GM12872 (cell line): Measurements from ENCODE around the gene DOC2B.

ENCODE experiments used
- TF ChIP-seq, protein P1 (sequence below): IDR thresholded peaks from 3 replicates; pipeline ENCODE4 v1.5.1; 2011; ENCODE audit warnings: low read depth, mild to moderate bottlenecking, low read length, moderate library complexity; ENCODE audit not compliant: insufficient read depth

The DOC2B gene

DNA sequence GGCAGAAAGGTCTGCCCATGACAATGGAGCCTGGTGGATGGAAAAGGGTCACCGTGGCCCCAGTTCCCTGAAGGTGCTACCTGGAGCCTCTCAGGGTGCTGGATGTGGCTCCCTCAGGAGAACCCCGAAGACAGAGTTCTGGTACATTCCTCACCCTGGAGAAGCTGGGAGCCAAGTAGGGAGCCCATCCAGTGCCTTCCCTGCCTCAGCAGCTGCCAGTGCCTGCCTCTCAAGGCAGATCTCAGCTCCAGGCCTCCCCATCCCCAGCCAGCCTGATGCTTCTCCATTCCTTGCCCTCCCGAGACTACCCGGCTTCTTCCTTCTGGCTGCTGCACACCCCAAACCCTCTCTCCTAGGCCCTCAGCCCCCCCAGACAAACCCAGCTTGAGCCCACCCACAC lies 23.5 kb downstream of the DOC2B start:
- TF ChIP-seq, protein P1, sequence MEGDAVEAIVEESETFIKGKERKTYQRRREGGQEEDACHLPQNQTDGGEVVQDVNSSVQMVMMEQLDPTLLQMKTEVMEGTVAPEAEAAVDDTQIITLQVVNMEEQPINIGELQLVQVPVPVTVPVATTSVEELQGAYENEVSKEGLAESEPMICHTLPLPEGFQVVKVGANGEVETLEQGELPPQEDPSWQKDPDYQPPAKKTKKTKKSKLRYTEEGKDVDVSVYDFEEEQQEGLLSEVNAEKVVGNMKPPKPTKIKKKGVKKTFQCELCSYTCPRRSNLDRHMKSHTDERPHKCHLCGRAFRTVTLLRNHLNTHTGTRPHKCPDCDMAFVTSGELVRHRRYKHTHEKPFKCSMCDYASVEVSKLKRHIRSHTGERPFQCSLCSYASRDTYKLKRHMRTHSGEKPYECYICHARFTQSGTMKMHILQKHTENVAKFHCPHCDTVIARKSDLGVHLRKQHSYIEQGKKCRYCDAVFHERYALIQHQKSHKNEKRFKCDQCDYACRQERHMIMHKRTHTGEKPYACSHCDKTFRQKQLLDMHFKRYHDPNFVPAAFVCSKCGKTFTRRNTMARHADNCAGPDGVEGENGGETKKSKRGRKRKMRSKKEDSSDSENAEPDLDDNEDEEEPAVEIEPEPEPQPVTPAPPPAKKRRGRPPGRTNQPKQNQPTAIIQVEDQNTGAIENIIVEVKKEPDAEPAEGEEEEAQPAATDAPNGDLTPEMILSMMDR = no peak

DNA sequence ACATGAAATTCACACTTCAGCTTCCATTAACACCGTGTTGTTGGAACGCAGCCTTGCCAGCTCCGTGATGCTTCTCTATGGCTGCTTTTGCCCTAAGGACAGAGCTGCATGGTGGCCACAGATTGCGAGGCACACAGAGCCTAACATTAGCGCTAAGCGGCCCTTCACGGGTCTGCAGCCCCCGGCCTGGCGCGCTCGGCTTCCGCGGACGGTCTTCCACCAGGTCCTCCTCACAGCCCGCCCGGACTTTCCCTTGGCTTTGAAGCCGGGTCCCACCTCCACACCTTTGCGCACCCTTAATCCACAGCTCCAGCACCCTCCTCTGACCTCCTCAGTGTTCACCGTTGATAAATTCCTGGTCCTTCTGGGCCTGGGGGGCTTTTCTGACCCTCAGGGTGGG lies 24.5 kb downstream of the DOC2B start:
- TF ChIP-seq, protein P1 = no peak

- TF ChIP-seq, protein P1 = no peak
These were observed 25.3 kb downstream of the DOC2B start for GRCh38 chr17:156094-156621.

GRCh38 chr17:155576-155975 lies 25.9 kb downstream of the DOC2B start:
- TF ChIP-seq, protein P1 = no peak

DNA sequence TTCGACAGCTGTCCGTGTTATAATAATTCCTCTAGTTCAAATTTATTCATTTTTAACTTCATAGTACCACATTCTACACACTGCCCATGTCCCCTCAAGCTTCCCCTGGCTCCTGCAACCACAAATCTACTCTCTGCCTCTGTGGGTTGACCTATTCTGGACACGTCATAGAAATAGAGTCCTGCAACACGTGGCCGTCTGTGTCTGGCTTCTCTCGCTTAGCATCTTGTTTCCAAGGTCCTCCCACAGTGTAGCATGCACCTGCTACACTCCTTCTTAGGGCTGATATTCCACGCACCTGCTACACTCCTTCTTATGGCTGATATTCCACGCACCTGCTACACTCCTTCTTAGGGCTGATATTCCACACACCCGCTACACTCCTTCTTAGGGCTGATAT lies 27.6 kb downstream of the DOC2B start:
- TF ChIP-seq, protein P1 = no peak

DNA sequence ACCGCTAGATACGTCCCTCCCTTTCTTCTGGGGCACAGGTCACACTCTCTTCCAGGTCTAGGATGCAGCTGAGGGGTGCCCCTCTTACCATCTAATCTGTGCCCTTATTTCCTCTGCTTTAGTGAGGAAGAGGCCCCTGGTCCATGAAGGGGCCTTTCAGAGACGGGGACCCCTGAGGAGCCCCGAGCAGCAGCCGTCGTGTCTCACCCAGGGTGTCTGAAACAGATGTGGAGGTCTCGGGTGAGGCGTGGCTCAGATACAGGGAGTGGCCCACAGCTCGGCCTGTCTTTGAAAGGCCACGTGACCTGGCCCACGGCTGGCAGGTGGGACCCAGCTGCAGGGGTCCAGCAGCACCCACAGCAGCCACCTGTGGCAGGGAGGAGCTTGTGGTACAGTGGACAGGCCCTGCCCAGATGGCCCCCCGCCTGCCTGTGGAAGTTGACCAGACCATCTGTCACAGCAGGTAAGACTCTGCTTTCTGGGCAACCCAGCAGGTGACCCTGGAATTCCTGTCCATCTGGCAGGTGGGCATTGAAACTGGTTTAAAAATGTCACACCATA lies 28.5 kb downstream of the DOC2B start:
- TF ChIP-seq, protein P1 = no peak

- TF ChIP-seq, protein P1 = no peak
These were observed 29.3 kb downstream of the DOC2B start for GRCh38 chr17:151886-152859.
